Tibial nerve (tissue), 4 donors: Measurements from ENCODE around the gene CCDC74B. TPM values are rescaled to one million over a fixed set of nuclear protein-coding genes. Genes with fewer than 3 reads are reported as not detected.
"Not testable (repeated sequence)": the region's sequence is repeated elsewhere in the genome, so short reads cannot be mapped to it uniquely, and the experiment has no call there.

Experiments used
- DNase-seq, 2 donors: peaks; one replicate each; pipeline ENCODE4 v3.0.0-alpha.2; 2019; ENCODE audit warnings: low spot score in 2 of 2
- H3K27ac ChIP-seq, 4 donors: fragments of 200-600 bp; sonication (generic) in 3 of 4; one replicate each; pipeline ENCODE4 v1.5.1; 2017 to 2019; ENCODE audit warnings: mild to moderate bottlenecking in 1 of 4
- H3K27me3 ChIP-seq, 2 donors: fragments of 200-600 bp; sonication (generic) in 1 of 2; one replicate each; pipeline versions ENCODE4 v1.5.1 to v1.6.0; 2017 to 2019
- H3K36me3 ChIP-seq, 3 donors: fragments of 200-600 bp; sonication (generic); one replicate each; pipeline ENCODE4 v1.5.1; 2018 to 2019
- H3K4me1 ChIP-seq, 4 donors: fragments of 200-600 bp; sonication (generic) in 3 of 4; one replicate each; pipeline ENCODE4 v1.5.1; 2017 to 2019
- H3K4me3 ChIP-seq, 4 donors: fragments of 200-600 bp; sonication (generic) in 3 of 4; one replicate each; pipeline ENCODE4 v1.5.1; 2017 to 2019; ENCODE audit warnings: mild to moderate bottlenecking in 1 of 4, moderate library complexity in 1 of 4
- H3K9me3 ChIP-seq, 4 donors: fragments of 200-600 bp; sonication (generic) in 3 of 4; one replicate each; pipeline ENCODE4 v1.5.1; 2017 to 2019
- EP300 ChIP-seq, 2 donors: sonication (generic); formaldehyde crosslinking; IDR thresholded peaks; one replicate each; pipeline ENCODE4 v1.6.1; 2017; ENCODE audit warnings: antibody characterized with exemption in 2 of 2, mild to moderate bottlenecking in 1 of 2
- POLR2A ChIP-seq, 2 donors: fragments of 450-650 bp; IDR thresholded peaks; one replicate each; pipeline ENCODE4 v1.6.1; 2017; ENCODE audit warnings: antibody characterized with exemption in 2 of 2, mild to moderate bottlenecking in 2 of 2, moderate library complexity in 2 of 2
- WGBS, 2 donors: methylation state at CpG; one replicate each; pipeline ENCODE4 v1.1.5; 2018; 5-methylcytosine and 5-hydroxymethylcytosine counted together
- total RNA-seq, 4 donors: library from RNA; depleted of rRNA; stranded (reverse); fragments of >200 nt; gene quantifications; one replicate each; pipeline ENCODE4 v1.1.0, GENCODE V29; 2016
- TF ChIP-seq, protein P1 (sequence below), 5 experiments: fragments of 200-600 bp in 3 of 5; fragments of 450-650 bp in 2 of 5; sonication (generic) in 3 of 5; IDR thresholded peaks; one replicate each; pipeline ENCODE4 v1.5.1; 2016 to 2019; ENCODE audit warnings: antibody characterized with exemption in 5 of 5, mild to moderate bottlenecking in 3 of 5, moderate library complexity in 2 of 5

CCDC74B gene
- total RNA-seq, 4 donors from 2014 or later, result 7.2 to 32.6 (median 23.3) TPM

DNA sequence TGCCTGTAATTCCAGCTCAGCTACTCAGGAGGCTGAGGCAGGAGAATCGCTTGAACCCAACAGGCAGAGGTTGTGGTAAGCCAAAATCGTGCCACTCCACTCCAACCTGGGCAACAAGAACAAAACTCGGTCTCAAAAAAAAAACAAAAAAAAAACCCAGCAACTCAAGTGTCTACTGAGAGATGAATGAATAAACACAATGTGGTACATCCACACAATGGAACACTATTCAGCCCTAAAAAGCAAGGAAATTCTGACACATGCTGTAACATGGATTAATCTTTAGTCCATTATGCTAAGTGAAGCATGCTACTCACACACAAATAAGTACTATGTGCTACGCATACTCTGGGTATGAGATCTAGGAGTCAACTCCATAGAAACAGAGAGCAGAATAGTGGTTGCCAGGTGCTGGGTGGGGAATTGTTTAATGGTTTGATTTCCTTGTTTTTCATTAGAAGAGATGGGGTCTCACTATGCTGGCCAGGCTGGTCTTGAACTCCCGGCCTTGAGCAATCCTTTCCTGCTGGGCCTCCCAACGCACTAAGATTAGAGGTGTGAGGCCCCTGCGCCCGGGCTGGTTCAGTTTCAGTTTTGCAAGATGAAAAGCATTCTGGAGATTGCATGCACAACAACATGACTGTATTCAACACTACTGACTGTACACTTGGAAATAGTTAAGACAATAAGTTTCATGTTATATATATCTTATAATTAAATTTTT is 20.5 kb upstream of the CCDC74B start:
- WGBS, 2 donors, result 94 to 98% methylated on average over 8 of the region's 8 CpGs
- H3K27ac ChIP-seq, result no peak overlapping the region
- no peaks in the 10 kb centered on the region for H3K27me3 ChIP-seq
- TF ChIP-seq, protein P1, sequence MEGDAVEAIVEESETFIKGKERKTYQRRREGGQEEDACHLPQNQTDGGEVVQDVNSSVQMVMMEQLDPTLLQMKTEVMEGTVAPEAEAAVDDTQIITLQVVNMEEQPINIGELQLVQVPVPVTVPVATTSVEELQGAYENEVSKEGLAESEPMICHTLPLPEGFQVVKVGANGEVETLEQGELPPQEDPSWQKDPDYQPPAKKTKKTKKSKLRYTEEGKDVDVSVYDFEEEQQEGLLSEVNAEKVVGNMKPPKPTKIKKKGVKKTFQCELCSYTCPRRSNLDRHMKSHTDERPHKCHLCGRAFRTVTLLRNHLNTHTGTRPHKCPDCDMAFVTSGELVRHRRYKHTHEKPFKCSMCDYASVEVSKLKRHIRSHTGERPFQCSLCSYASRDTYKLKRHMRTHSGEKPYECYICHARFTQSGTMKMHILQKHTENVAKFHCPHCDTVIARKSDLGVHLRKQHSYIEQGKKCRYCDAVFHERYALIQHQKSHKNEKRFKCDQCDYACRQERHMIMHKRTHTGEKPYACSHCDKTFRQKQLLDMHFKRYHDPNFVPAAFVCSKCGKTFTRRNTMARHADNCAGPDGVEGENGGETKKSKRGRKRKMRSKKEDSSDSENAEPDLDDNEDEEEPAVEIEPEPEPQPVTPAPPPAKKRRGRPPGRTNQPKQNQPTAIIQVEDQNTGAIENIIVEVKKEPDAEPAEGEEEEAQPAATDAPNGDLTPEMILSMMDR (IDR thresholded peaks at IDR 0.05), result no peak
- TF ChIP-seq POLR2A (IDR thresholded peaks at IDR 0.05), result no peak
- TF ChIP-seq EP300 (IDR thresholded peaks at IDR 0.05), result no peak
- DNase-seq, result no peak
- no peaks in the 10 kb centered on the region for H3K9me3 ChIP-seq
- H3K36me3 ChIP-seq, result peaks cover 0 to 91% (median 7%) of the 10 kb centered on the region in 3 donors
- no peak overlapping the region for H3K4me3 ChIP-seq
- no peaks in the 10 kb centered on the region for H3K4me1 ChIP-seq

DNA sequence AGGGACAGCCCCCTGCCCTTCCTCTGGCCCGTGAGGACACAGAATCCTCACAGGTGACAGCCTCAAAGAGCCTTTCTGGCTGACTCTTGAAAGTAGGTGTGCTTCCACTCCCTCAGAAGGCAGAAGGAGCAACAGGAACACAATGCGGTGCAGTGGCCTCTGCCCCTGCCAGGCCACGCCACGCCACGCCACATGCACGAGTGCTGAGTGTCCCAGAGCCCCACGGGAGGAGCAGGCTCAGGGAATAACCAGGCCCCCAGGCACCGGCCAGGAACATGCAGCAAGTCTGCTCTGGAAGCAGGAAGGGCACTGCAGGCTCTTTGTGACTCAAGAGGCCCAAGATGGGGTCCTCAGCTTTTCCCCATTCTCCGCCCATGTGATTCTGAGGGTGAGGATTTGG is 18.1 kb upstream of the CCDC74B start:
- H3K27ac ChIP-seq, result no peak overlapping the region
- DNase-seq, result no peak
- H3K9me3 ChIP-seq, result no peaks in the 10 kb centered on the region
- no peaks in the 10 kb centered on the region for H3K4me1 ChIP-seq
- no peak overlapping the region for H3K4me3 ChIP-seq
- H3K27me3 ChIP-seq, result no peaks in the 10 kb centered on the region
- H3K36me3 ChIP-seq, result peaks cover 0 to 96% (median 7%) of the 10 kb centered on the region in 3 donors
- 84 to 92% methylated on average over 6 to 8 of the region's 9 CpGs for WGBS, 2 donors
- no peak for TF ChIP-seq EP300 (IDR thresholded peaks at IDR 0.05)
- TF ChIP-seq POLR2A (IDR thresholded peaks at IDR 0.05), result no peak
- TF ChIP-seq, protein P1 (IDR thresholded peaks at IDR 0.05), result no peak

DNA sequence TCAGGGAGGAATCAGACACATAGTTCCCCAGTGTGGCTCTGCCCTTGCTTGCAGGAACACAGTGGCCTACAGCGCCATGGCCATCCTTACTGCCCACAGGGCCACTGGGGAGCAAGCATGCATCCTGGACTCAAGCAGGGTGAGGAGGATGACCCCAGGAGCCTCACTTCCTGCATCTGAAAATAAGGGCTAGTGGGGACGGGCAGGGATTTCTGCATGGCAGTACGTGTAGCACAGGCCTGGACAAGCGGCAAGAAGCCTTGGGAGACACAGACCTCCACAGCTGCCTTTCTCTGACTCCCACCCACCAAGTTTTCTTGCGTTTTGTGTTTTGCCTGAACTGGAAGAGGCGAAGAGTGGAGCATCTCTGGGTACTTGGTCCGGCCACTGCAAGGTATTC is 17.6 kb upstream of the CCDC74B start:
- WGBS, 2 donors, result 88 to 93% methylated on average over 6 of the region's 7 CpGs
- H3K9me3 ChIP-seq, H3K27me3 ChIP-seq, DNase-seq, H3K4me3 ChIP-seq, H3K4me1 ChIP-seq, H3K27ac ChIP-seq: not testable (repeated sequence)
- H3K36me3 ChIP-seq, result peaks cover 0 to 96% (median 7%) of the 10 kb centered on the region in 3 donors

DNA sequence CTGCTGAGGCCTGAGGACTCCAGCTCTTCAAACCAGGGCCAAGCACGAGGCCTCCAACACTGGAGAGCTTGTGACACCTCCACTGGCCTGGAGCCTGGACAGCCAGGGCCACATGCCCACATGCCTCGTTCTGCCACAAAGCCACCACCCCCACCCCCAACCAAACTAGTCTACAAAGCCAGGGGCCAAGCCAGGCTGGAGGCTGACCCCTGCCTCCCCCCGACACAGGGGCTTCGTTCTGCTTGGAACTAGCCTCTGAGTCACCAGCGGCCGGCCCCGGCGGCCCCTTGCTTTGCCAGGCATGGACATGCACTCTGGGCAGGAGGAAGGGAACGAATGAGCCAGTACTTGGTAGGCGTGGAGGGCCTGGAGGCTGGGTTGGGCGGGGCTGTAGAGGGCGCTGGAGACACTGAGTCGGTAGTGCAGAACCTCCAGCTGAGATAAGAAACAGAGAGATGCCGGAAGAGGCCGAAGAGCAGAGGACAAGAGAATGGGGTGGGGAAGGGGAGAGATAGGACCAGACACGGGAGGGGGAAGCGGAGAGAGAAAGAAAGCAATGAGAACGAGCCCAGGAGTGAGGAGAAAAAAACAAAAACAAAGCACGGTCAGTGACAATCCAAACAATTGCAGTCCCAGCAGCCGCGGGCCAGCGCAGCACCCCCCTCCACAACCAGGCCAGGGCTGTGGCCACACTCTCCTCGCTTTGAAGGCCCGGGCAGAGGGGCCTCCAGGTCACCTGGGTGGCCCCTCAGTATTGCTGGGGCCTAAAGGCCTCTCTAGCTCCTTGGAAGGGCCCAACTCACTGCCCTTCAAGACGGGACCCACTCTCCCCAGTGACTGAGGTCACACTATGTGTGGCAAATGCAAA is 16.2 kb upstream of the CCDC74B start:
- not testable (repeated sequence) for H3K9me3 ChIP-seq, H3K27me3 ChIP-seq, H3K27ac ChIP-seq, H3K4me3 ChIP-seq, DNase-seq, H3K4me1 ChIP-seq
- WGBS, 2 donors, result 75 to 78% methylated on average over 23 to 24 of the region's 25 CpGs
- peaks cover 0 to 93% (median 7%) of the 10 kb centered on the region in 3 donors for H3K36me3 ChIP-seq

DNA sequence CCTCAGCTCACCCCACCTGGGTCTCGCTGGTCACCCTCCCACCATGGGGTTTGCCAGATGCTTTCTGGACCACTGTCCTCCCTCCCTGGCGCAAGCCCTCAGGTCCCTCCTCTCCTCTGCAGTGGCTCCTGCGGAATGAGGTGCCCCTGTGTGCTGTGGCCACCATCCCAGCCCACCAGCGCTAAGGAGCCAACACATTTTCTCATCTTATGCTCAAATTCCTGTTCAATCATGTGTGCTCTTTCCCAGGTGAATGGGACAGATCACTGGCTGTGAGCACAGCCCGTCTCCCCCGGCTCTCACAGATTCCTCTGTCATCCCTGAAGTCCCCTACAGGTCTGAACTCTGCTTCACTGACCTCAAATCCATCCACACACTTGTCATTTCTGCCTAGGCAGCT is 15.2 kb upstream of the CCDC74B start:
- 94 to 100% methylated on average over 6 of the region's 6 CpGs for WGBS, 2 donors
- no peak for TF ChIP-seq EP300 (IDR thresholded peaks at IDR 0.05)
- TF ChIP-seq POLR2A (IDR thresholded peaks at IDR 0.05), result no peak
- TF ChIP-seq, protein P1 (IDR thresholded peaks at IDR 0.05), result no peak
- no peak for DNase-seq
- H3K27ac ChIP-seq, result no peak overlapping the region
- H3K27me3 ChIP-seq, result no peaks in the 10 kb centered on the region
- no peaks in the 10 kb centered on the region for H3K4me1 ChIP-seq
- H3K4me3 ChIP-seq, result no peak overlapping the region
- peaks cover 0 to 93% (median 7%) of the 10 kb centered on the region in 3 donors for H3K36me3 ChIP-seq
- no peaks in the 10 kb centered on the region for H3K9me3 ChIP-seq

DNA sequence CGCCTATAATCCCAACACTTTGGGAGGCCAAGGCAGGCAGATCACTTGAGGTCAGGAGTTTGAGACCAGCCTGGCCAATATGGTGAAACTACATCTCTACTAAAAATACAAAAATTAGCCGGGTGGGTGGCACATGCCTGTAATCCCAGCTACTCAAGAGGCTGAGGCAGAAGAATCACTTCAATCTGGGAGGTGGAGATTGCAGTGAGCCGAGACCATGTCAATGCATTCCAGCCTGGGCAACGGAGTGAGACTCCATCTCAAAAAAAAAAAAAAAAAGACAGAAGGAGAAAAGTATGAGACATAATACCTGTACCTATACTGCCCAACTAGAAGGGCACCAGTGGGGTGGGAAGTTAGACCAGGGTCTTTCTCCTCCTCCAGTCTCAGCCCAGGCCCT is 14.5 kb upstream of the CCDC74B start:
- not testable (repeated sequence) for H3K27ac ChIP-seq, H3K4me3 ChIP-seq, H3K27me3 ChIP-seq, DNase-seq, H3K9me3 ChIP-seq, H3K4me1 ChIP-seq
- H3K36me3 ChIP-seq, result peaks cover 0 to 93% (median 7%) of the 10 kb centered on the region in 3 donors
- WGBS, 2 donors, result 88 to 96% methylated on average over 4 of the region's 4 CpGs
